ENCODE results near the gene USP6NL.

The USP6NL gene

DNA sequence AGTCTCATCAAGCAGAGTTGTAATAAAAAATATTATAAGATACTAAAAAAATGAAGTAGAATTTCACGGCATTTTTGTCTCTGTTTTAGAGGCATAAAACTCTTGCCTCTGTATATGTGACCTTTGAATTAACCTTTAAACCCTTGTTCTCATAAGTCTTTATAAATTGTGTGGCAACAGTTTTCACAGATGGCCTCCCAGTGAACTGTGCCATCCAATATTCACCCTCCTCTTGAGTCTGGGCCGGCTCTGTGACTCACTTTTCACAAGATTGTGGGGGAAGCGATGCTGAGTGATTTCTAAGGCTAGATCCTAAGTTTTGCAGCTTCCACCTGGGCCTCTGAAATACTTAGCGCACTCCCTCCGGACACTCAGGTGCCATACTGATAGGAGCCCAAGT is 4.6 kb upstream of the USP6NL start:
- DNase-seq (ENCODE audit: low spot score) = no peak

GRCh38 chr10:11615396-11615795 is 3.9 kb upstream of the USP6NL start:
- no peak for DNase-seq (ENCODE audit: low spot score)

- peak; percentile 4 for DNase-seq (ENCODE audit: low spot score)
Observed at GRCh38 chr10:11612021-11613001, 861 bp upstream of the USP6NL start.

GRCh38 chr10:11610826-11611247 is 613 bp downstream of the USP6NL start:
- peak; percentile 33 for DNase-seq (ENCODE audit: low spot score)

GRCh38 chr10:11610166-11610825 is 1.2 kb downstream of the USP6NL start:
- no peak for DNase-seq (ENCODE audit: low spot score)

- no peak for DNase-seq (ENCODE audit: low spot score)
Observed at GRCh38 chr10:11609492-11610093, 1.9 kb downstream of the USP6NL start.

GRCh38 chr10:11609052-11609451 is 2.4 kb downstream of the USP6NL start:
- DNase-seq (ENCODE audit: low spot score) = no peak

DNA sequence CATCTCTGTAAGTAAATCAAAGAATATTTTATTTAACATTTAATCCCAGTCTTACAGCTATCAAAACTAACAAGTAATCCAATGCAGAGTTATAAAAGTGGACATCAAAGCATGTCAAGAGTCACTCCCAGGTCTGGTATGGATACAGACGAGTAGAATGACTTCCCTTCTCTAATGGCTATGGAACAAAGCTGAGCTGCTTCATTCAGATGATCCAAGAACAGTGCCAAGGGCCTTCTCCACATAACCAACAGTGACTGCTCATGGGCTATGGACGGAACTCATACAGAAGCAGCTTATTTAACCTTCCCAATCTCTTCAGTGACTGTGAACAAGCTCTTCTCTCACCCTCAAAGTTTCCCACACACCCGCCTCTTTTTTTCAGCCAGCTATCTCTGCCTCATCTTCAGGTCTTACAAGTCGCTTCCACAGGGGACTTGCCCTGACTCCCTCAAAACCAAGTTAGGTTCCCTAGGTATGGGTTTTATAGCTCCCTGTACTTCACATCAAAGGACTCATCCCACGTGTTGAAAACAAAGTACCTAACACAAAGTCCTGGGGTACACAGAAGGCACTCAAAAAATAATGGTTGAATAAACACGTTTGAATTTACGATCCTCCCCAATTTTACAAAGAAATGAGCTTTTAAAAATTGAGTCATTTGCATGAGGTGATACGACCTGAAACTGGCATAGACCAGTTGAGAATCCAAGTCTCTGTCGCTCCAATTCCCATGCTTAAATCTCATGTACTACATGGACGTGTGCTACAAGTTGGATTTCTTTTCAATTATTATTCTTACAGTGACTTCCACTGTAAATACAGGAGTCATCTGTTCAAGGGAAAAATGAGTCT is 3.1 kb downstream of the USP6NL start:
- DNase-seq (ENCODE audit: low spot score) = no peak

GRCh38 chr10:11605807-11606408 is 5.5 kb downstream of the USP6NL start:
- no peak for DNase-seq (ENCODE audit: low spot score)

DNA sequence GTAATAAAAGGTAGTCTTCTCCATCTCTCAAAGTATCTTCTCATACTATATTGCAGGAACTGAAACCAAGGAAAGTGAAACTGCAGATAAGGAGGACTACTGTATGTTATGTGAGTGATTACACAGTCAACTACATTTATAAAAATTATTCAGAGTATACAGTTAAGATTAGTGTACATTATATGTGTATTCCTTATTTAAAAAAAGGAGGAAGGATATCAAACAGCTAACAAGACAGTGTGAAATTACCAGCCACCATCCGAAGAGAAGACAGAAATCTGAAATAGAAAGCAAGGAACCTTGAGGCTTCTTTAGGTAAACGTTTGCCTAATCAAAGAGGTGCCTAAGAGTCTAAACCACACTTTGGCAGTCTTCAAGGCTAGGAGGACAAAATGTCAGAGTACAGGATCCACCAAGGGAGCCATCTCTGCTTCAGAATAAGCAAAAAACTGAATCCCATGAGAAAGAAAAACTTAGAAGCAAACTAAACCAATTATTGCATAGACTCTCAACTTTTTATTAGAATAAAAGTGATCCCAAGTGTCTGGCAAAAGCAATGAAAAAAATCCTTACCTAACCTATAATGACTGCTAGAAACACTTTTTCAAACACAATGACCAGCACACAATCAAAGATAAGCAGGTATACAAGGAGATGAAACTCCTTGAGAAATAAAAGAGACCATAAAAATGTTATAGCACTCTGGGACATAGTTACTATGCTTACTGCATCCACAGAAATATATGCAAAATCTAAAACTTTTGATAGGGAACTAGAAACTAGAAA is 6.4 kb downstream of the USP6NL start:
- no peak for DNase-seq (ENCODE audit: low spot score)

GRCh38 chr10:11603741-11604140 is 7.7 kb downstream of the USP6NL start:
- no peak for DNase-seq (ENCODE audit: low spot score)

DNA sequence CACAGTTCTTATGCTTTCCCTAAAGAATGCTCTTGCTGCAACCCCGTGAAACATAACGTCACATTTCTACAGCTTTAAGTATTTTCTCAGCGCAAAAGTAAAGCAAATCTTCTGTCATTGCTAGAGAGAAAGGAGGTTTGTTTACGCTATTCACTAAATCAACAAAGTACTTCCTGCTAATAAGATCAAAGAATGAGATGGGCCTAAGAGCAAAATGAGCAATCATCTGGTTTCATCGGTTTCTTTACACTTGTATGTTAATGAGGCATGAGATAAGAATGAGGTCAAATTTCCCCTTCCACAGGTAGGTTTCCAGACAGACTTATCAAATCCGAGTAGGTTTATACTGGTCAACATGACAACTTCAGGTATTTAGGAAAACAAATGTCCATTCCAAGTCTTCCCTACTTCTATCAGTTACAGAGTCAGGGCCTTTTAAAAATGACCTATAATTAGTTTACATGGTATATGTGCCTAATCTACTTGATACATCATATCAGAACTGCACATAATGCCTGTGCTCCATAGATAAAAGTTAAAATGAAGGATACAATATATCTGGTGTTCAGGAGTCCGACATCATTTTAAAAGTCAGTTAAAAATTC is 8.4 kb downstream of the USP6NL start:
- DNase-seq (ENCODE audit: low spot score) = no peak

DNA sequence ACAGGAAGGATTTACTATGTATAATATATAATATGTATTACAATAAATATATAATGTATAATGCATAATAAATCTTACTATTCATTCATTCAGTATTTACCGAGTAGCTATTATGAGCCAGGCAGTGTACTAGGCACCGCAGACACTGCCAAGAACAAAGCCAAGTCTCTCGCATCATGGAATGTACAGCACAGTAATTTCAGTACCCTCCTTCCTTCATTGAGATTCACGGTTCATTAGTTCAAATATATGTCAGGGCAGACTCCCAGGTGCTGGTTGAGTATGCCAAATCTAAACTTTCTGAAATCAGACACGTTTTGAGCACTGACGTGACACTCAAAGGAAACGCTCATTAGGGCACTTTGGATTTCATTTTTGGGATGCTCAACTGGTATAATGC is 9.1 kb downstream of the USP6NL start:
- no peak for DNase-seq (ENCODE audit: low spot score)

- DNase-seq (ENCODE audit: low spot score) = no peak
Observed at GRCh38 chr10:11601670-11602069, 9.8 kb downstream of the USP6NL start.

- no peak for DNase-seq (ENCODE audit: low spot score)
Observed at GRCh38 chr10:11600280-11600679, 11.2 kb downstream of the USP6NL start.

- DNase-seq (ENCODE audit: low spot score) = no peak
Observed at GRCh38 chr10:11598712-11599397, 12.6 kb downstream of the USP6NL start.

- DNase-seq (ENCODE audit: low spot score) = no peak
Observed at GRCh38 chr10:11597470-11597869, 14.0 kb downstream of the USP6NL start.

- DNase-seq (ENCODE audit: low spot score) = peak; percentile 54
Observed at GRCh38 chr10:11595395-11595692, 16.1 kb downstream of the USP6NL start.

GRCh38 chr10:11594589-11595394 is 16.7 kb downstream of the USP6NL start:
- DNase-seq (ENCODE audit: low spot score) = no peak

All from AG08395 (cell line).